Kidney (tissue), 14 donors: ENCODE results near the gene FBXO15. TPM values are rescaled to one million over a fixed set of nuclear protein-coding genes. Genes with fewer than 3 reads are reported as not detected.

Source experiments
- DNase-seq, 5 donors: peaks; one replicate each; pipeline ENCODE4 v3.0.0-alpha.2; 2013 to 2020
- FAIRE-seq: peaks from 2 replicates; lab custom pipeline; 2012; peaks lifted over from hg19 to GRCh38; lab: Jason Lieb, UNC
- H3K27ac ChIP-seq, 2 donors: one replicate each; pipeline ENCODE4 v1.7.0; 2013; ENCODE audit warnings: low read depth in 2 of 2, low read length in 2 of 2, inconsistent platforms in 1 of 2
- H3K27me3 ChIP-seq: one replicate; pipeline ENCODE4 v1.7.1; 2013; ENCODE audit warnings: low read length, inconsistent platforms; ENCODE audit not compliant: control insufficient read depth, insufficient read depth
- H3K36me3 ChIP-seq, 3 donors: one replicate each; pipeline versions ENCODE4 v1.7.0 to v1.7.1; 2013; ENCODE audit warnings: low read length in 3 of 3, control low read depth in 1 of 3, inconsistent platforms in 1 of 3; ENCODE audit not compliant: insufficient read depth in 3 of 3, control insufficient read depth in 2 of 3
- H3K4me1 ChIP-seq, 3 donors: one replicate each; pipeline versions ENCODE4 v1.7.0 to v1.7.1; 2013; ENCODE audit warnings: low read length in 3 of 3, inconsistent platforms in 1 of 3, low read depth in 1 of 3; ENCODE audit not compliant: control insufficient read depth in 2 of 3, insufficient read depth in 2 of 3
- H3K4me3 ChIP-seq, 3 donors: one replicate each; pipeline versions ENCODE4 v1.7.0 to v1.8.1; 2013; ENCODE audit warnings: low read length in 3 of 3, control low read depth in 1 of 3, inconsistent platforms in 1 of 3
- H3K9ac ChIP-seq, 3 donors: one replicate each; pipeline versions ENCODE4 v1.7.0 to v1.7.1; 2013; ENCODE audit warnings: low read length in 3 of 3, control low read depth in 1 of 3, inconsistent platforms in 1 of 3
- H3K9me3 ChIP-seq, 3 donors: one replicate each; pipeline versions ENCODE4 v1.7.0 to v1.7.1; 2013; ENCODE audit warnings: low read length in 3 of 3, control low read depth in 1 of 3, inconsistent platforms in 1 of 3; ENCODE audit not compliant: control insufficient read depth in 2 of 3, insufficient read depth in 1 of 3
- intact Hi-C: fragments of 100-400 bp; cut with DNase I; formaldehyde crosslinking; loops from one replicate; pipeline ENCODE4 v1.11.1; 2022
- polyA plus RNA-seq: library from polyadenylated mRNA; stranded (reverse); fragments of 350-450 nt; fragmentation: Illumina TruSeq; extraction: RNeasy Lipid Tissue Mini Kit (QIAGEN cat#74804); gene quantifications from one replicate; pipeline ENCODE4 v1.2.3, GENCODE V29; 2014; ENCODE audit warnings: low read depth, low replicate concordance; ENCODE audit not compliant: insufficient read depth
- total RNA-seq: library from RNA; stranded (reverse); fragmentation: NEBNext Ultra II Directional; extraction: Animal tissue kit (Norgen Biotek cat#: 25700); gene quantifications from one replicate; pipeline ENCODE4 v1.2.1, GENCODE V29; 2021
- TF ChIP-seq, protein P1 (sequence below): IDR thresholded peaks from 3 replicates; pipeline ENCODE4 v1.5.1; 2012; ENCODE audit warnings: mild to moderate bottlenecking, moderate library complexity, borderline replicate concordance; ENCODE audit not compliant: insufficient read depth; ENCODE audit errors: extremely low read depth
- donor health status: control.
- donor health status: control.
- donor health status: control.
- donor health status: control.
- donor health status: control.
- donor health status: DM: yes; HTN: yes; CAD: no.
- donor health status: Normal renal cell carcinoma (clear cell type).

FBXO15 gene
- total and polyA plus RNA-seq, 2 donors from 2014 or later: 3.5 to 9.1 TPM

DNA sequence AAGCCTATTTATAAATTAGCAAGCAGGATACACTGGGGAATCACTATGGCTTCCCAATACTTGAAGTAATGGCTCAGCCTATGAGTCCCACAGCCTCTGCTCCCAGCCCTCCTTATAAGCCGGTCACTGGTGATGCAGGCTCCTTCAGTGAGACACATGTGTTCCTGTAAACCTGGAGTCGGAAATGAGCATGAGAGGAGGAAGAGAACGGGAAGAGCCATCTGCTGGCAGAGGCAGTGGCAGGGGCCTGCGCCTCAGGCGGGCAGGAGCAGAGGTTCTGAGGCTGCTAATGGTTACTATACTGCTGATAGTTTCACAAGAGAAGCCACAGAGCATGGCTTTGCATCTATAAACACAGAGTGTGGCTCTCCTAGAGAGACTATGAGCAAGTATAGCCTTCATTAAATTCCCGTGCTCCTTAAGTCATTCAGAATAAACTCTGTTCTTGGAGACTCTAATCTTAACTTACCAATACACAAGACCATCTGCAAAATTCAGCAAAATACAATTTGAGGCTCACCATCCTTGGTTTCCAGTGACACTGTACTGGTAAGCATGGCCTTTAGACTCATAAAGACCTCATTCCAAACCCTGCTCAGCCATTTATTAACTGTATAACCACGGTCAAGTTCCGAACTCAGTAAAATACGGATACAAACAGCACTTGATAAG lies 63.3 kb downstream of the FBXO15 start:
- no peak for FAIRE-seq
- intact Hi-C loops: no loop called here
- DNase-seq: no peak

DNA sequence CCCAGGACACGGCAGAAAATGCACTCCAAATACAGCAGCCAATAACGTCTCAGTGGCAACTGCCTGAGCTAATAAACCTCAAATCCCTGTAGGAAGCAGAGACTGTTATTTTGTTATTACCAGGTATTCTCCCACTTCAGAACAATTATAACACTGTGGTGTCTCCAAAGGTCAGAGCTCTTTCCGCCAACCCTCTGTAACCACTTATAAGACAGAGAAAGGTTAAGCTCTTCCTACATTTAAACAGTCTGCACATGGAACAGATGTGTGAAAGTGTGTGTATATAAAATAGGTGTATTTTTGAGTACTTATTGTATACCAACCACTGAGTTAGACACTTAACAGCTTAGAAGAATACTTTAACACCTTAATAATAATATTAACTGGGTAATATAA lies 64.1 kb downstream of the FBXO15 start:
- H3K27me3 ChIP-seq: no peaks in the 10 kb centered on the region
- intact Hi-C loops: no loop called here
- no peak overlapping the region for H3K27ac ChIP-seq
- no peaks in the 10 kb centered on the region for H3K36me3 ChIP-seq
- no peak overlapping the region for H3K4me3 ChIP-seq
- H3K4me1 ChIP-seq: no peaks in the 10 kb centered on the region
- FAIRE-seq: no peak
- TF ChIP-seq, protein P1, sequence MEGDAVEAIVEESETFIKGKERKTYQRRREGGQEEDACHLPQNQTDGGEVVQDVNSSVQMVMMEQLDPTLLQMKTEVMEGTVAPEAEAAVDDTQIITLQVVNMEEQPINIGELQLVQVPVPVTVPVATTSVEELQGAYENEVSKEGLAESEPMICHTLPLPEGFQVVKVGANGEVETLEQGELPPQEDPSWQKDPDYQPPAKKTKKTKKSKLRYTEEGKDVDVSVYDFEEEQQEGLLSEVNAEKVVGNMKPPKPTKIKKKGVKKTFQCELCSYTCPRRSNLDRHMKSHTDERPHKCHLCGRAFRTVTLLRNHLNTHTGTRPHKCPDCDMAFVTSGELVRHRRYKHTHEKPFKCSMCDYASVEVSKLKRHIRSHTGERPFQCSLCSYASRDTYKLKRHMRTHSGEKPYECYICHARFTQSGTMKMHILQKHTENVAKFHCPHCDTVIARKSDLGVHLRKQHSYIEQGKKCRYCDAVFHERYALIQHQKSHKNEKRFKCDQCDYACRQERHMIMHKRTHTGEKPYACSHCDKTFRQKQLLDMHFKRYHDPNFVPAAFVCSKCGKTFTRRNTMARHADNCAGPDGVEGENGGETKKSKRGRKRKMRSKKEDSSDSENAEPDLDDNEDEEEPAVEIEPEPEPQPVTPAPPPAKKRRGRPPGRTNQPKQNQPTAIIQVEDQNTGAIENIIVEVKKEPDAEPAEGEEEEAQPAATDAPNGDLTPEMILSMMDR: no peak
- no peak for DNase-seq
- no peaks in the 10 kb centered on the region for H3K9me3 ChIP-seq
- no peak overlapping the region for H3K9ac ChIP-seq

More for the DNA sequence above, 63.3 kb downstream of the FBXO15 start:
- H3K9ac ChIP-seq: no peak overlapping the region
- H3K4me3 ChIP-seq: no peak overlapping the region
- H3K4me1 ChIP-seq: no peaks in the 10 kb centered on the region
- no peaks in the 10 kb centered on the region for H3K27me3 ChIP-seq
- TF ChIP-seq, protein P1: no peak
- H3K27ac ChIP-seq: no peak overlapping the region
- H3K36me3 ChIP-seq: no peaks in the 10 kb centered on the region
- no peaks in the 10 kb centered on the region for H3K9me3 ChIP-seq

DNA sequence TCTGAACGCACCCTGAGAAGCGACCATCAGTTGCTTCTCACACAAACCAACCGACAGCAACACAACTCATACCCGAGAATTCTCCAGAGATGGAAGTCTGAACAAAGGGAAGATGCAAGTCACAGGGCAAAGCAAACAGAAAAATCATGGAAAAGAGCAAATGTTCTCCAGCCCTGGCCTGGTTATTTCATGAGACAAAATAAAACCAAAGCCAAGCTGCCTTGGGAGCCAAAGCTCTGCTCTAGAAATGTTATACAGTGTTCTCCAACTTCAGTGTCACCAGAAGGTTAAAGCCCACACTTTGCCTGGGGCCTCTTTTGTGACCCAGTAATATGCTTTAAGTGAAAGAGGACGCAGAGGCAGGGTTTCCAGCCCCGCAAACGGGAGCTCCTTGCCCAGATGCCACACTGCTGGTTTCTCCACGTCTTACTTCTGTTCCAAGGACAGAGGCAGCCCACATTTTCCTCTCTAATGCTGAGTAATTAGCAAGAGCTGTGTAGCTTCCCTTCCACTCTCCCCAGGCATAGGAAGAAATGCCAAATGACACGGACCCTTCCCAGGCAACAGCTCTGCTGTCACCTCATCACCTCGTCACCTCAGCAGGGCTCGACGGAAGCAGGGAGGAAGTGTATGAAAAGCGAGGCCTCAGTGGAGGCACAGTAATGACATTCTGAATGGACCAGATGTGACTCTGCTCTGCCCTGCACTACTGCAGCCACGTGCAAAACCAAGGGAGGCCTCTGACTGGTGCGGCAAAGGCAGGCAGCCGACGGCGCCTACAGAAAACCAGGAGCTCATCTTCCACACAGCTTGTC lies 64.7 kb downstream of the FBXO15 start:
- H3K4me3 ChIP-seq: no peak overlapping the region
- no peaks in the 10 kb centered on the region for H3K36me3 ChIP-seq
- intact Hi-C loops: no loop called here
- TF ChIP-seq, protein P1: no peak
- no peak overlapping the region for H3K9ac ChIP-seq
- FAIRE-seq (no peak), DNase-seq (no peak)
- no peaks in the 10 kb centered on the region for H3K27me3 ChIP-seq
- no peaks in the 10 kb centered on the region for H3K4me1 ChIP-seq
- H3K27ac ChIP-seq: no peak overlapping the region
- no peaks in the 10 kb centered on the region for H3K9me3 ChIP-seq
